Stomach (tissue), 9 donors: ENCODE measurements around the gene NDUFV1. TPM values are rescaled to one million over a fixed set of nuclear protein-coding genes. Genes with fewer than 3 reads are reported as not detected.

Source experiments
- DNase-seq, 2 donors: peaks; one replicate each; pipeline versions ENCODE4 v3.0.0 to v3.0.0-alpha.2; 2013 to 2019
- H3K27ac ChIP-seq, 5 donors: fragments of 200-600 bp in 4 of 5; sonication (generic) in 4 of 5; one replicate each; pipeline ENCODE4 v1.5.1; 2013 to 2019; ENCODE audit warnings: mild to moderate bottlenecking in 1 of 5, moderate library complexity in 1 of 5
- H3K27me3 ChIP-seq, 3 donors: fragments of 200-600 bp; sonication (generic); one replicate each; pipeline ENCODE4 v1.5.1; 2017 to 2019; ENCODE audit warnings: mixed run types in 1 of 3
- H3K36me3 ChIP-seq, 4 donors: fragments of 200-600 bp; sonication (generic); 1 replicate in 3 of 4; 2 replicates in 1 of 4; pipeline ENCODE4 v1.5.1; 2016 to 2019
- H3K4me1 ChIP-seq, 4 donors: fragments of 200-600 bp; sonication (generic); one replicate each; pipeline ENCODE4 v1.5.1; 2016 to 2019
- H3K4me3 ChIP-seq, 4 donors: fragments of 200-600 bp; sonication (generic) in 3 of 4; one replicate each; pipeline ENCODE4 v1.5.1; 2016 to 2019; ENCODE audit warnings: mild to moderate bottlenecking in 1 of 4
- H3K9me3 ChIP-seq, 4 donors: fragments of 200-600 bp; sonication (generic); one replicate each; pipeline ENCODE4 v1.5.1; 2016 to 2019
- EP300 ChIP-seq: sonication (generic); formaldehyde crosslinking; IDR thresholded peaks from one replicate; pipeline ENCODE4 v1.6.1; 2017; ENCODE audit warnings: antibody characterized with exemption
- POLR2A ChIP-seq, 4 donors: fragments of 450-650 bp; IDR thresholded peaks; one replicate each; pipeline ENCODE4 v1.6.1; 2016; ENCODE audit warnings: antibody characterized with exemption in 4 of 4, control low read depth in 2 of 4, mild to moderate bottlenecking in 1 of 4, moderate library complexity in 1 of 4
- POLR2AphosphoS5 ChIP-seq, 3 donors: sonication (generic); formaldehyde crosslinking; IDR thresholded peaks; one replicate each; pipeline ENCODE4 v1.6.1; 2016; ENCODE audit warnings: antibody characterized with exemption in 3 of 3
- WGBS, 5 donors: extraction: QIAGEN DNeasy Blood & Tissue Kit in 3 of 5; methylation state at CpG; one replicate each; pipeline versions ENCODE4 v1.1.5 to v1.1.7; 2013 to 2018; 5-methylcytosine and 5-hydroxymethylcytosine counted together
- intact Hi-C: fragments of 100-400 bp; cut with DNase I; formaldehyde crosslinking; loops from one replicate; pipeline ENCODE4 v1.15.1; 2023; ENCODE audit warnings: low total_unique reads
- polyA plus RNA-seq, 3 donors: library from polyadenylated mRNA; stranded (reverse); fragments of 200-250 nt; gene quantifications; one replicate each; pipeline ENCODE4 v1.2.3, GENCODE V29; 2013
- total RNA-seq, 5 donors: library from RNA; depleted of rRNA; stranded (reverse); fragments of >200 nt; gene quantifications; one replicate each; pipeline versions ENCODE4 v1.1.0 to v1.2.3, GENCODE V29; 2014 to 2016
- TF ChIP-seq, protein P1 (sequence below), 7 experiments: fragments of 450-650 bp in 4 of 7; fragments of 200-600 bp in 3 of 7; sonication (generic) in 3 of 7; IDR thresholded peaks; one replicate each; pipeline ENCODE4 v1.5.1; 2016 to 2019; ENCODE audit warnings: antibody characterized with exemption in 7 of 7, control low read depth in 2 of 7, mild to moderate bottlenecking in 1 of 7
- donor health status: healthy with polysubstance abuse.
- donor health status: Bipolar disorder and iron deficiency.
- donor health status: healthy.

The NDUFV1 gene
- total and polyA plus RNA-seq, 8 donors, result 148 to 806 (median 200) TPM

DNA sequence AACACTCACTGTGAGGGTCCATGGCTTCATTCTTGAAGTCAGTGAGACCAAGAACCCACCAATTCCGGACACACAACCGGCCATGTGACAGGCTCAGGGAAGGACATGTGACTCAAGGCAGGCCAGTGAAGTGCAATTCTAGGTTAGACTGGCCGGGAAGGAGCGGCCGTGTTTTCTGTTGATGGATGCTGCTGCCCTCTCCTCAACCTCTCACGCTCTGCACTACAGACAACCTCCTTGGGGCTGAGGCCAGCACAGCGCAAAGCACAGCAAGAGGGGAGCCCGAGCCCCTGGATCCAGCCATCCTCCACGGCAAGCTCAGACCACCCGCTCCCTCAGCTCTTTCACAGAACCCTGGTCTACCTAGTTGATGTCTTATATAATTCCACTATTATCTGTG is 20.2 kb downstream of the NDUFV1 start:
- H3K36me3 ChIP-seq, result no peaks in the 10 kb centered on the region
- intact Hi-C loops, result no loop called here
- no peak overlapping the region for H3K27ac ChIP-seq
- H3K4me1 ChIP-seq, result peaks cover 15 to 30% (median 27%) of the 10 kb centered on the region in 4 donors
- TF ChIP-seq POLR2A (IDR thresholded peaks at IDR 0.05) (no peak), POLR2AphosphoS5 (IDR thresholded peaks at IDR 0.05) (no peak), EP300 (no peak)
- TF ChIP-seq, protein P1, sequence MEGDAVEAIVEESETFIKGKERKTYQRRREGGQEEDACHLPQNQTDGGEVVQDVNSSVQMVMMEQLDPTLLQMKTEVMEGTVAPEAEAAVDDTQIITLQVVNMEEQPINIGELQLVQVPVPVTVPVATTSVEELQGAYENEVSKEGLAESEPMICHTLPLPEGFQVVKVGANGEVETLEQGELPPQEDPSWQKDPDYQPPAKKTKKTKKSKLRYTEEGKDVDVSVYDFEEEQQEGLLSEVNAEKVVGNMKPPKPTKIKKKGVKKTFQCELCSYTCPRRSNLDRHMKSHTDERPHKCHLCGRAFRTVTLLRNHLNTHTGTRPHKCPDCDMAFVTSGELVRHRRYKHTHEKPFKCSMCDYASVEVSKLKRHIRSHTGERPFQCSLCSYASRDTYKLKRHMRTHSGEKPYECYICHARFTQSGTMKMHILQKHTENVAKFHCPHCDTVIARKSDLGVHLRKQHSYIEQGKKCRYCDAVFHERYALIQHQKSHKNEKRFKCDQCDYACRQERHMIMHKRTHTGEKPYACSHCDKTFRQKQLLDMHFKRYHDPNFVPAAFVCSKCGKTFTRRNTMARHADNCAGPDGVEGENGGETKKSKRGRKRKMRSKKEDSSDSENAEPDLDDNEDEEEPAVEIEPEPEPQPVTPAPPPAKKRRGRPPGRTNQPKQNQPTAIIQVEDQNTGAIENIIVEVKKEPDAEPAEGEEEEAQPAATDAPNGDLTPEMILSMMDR (IDR thresholded peaks at IDR 0.05), result no peak
- 92 to 96% (median 94%) methylated on average over 9 to 10 of the region's 10 CpGs for WGBS, 5 donors
- DNase-seq, result no peak
- no peaks in the 10 kb centered on the region for H3K27me3 ChIP-seq
- H3K4me3 ChIP-seq, result no peak overlapping the region
- H3K9me3 ChIP-seq, result no peaks in the 10 kb centered on the region

DNA sequence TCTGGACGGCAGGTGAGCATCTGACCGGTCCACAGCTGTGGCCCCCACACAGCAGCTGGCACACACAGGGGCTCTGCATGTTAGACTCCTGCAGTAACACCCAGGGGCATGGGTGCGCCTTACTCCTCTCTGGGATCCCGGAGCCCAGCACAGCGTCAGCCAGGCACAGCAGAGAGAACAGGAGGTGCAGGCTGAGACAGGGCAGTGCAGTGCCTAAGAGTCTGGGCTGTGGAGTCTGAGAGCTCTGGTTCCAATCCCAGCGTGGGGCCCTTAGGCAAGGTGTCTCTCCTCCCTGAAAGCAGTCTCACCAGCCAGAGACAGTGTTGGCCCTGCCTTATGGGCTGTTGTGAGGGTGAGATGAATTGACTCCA is 20.7 kb downstream of the NDUFV1 start:
- Histone ChIP-seq H3K27me3 (no peaks in the 10 kb centered on the region), H3K36me3 (no peaks in the 10 kb centered on the region), H3K4me1 (peaks cover 15 to 34% (median 31%) of the 10 kb centered on the region in 4 donors), H3K27ac (no peak overlapping the region), H3K9me3 (no peaks in the 10 kb centered on the region), H3K4me3 (no peak overlapping the region)
- WGBS, 5 donors, result 89 to 98% (median 95%) methylated on average over 4 to 6 of the region's 6 CpGs
- no peak for TF ChIP-seq EP300
- TF ChIP-seq POLR2A (IDR thresholded peaks at IDR 0.05), result no peak
- TF ChIP-seq POLR2AphosphoS5 (IDR thresholded peaks at IDR 0.05), result no peak
- TF ChIP-seq, protein P1 (IDR thresholded peaks at IDR 0.05), result no peak
- DNase-seq, result no peak
- intact Hi-C loops, result no loop called here

DNA sequence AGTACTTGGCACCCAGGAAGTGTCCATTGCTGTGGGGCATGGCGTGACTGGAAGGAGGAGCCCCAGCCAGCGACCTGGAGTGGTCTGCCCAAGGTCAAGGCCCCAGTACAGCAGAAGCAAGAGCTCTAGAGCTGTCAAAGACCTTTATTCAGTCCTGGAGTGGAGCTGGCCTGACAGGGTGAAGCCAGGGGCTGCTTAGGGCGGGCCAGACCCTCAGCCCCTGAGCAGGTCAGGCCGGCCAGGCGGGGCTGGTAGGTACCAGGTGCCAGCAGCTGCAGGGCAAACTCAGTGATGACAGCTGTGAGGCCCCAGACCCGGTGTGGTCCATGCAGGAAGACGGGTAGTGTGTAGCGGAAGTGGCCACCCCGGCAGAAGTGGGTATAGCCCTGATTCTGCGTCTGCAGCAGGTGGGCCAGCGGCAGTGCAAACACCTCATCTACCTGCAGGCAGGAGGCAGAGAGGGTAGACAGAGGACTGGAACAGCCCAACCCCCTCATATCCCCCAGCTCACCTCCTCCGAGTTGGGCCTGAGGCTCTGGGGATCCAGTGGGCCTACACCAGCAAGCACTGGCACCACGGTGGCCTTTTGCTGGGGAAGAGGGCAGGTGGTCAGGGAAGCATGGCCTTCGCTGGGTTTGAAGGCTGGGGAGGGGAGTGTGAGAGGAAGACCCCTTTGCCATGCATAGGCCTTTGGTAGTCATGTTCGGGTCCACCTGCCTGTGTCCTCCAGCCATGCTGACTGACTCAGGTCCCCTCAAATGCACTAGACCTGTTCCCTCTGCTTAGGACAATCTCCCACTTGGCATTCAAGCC is 21.3 kb downstream of the NDUFV1 start:
- Histone ChIP-seq H3K4me3 (no peak overlapping the region), H3K36me3 (no peaks in the 10 kb centered on the region), H3K4me1 (peaks cover 15 to 40% (median 36%) of the 10 kb centered on the region in 4 donors), H3K27me3 (no peaks in the 10 kb centered on the region), H3K27ac (no peak overlapping the region), H3K9me3 (no peaks in the 10 kb centered on the region)
- intact Hi-C loops, result no loop called here
- TF ChIP-seq POLR2AphosphoS5 (IDR thresholded peaks at IDR 0.05), result no peak
- DNase-seq, result peak in 1 of 2 donors; percentile 10
- whole genome bisulfite sequencing, 5 donors, result 85 to 93% (median 91%) methylated on average over 6 to 15 of the region's 15 CpGs

DNA sequence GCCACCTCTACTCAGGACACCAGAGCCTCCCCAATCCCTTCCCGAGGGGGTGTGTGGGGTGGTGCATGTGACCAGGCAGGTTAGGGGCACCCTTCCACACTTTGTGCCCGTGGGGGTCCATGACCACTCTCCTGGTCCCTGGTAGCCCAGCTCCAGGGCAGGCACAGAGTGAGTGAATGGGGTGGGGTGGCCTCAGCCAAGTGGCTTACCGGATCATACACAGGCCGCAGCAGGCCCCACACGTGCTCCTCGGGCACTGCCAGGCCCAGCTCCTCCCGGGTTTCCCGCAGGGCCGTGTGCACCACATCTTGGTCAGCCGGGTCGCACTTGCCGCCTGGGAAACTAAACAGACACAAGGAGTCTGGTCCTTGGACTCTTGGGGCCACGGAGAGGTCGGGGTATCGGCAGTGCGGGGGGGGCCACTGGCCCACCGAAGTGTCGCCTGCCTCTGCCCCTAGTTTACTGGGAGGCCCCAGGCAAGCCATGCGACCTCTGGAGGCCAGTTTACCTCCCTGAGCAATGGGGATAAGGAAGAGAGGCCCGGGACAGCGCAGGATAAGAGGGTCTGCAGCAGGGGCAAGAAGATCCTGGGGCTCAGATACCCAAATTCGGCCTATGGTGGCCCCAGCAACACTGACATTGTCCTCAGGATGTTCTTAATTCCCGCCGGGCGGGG is 22.1 kb downstream of the NDUFV1 start:
- 42 to 53% (median 50%) methylated on average over 17 to 25 of the region's 25 CpGs for WGBS, 5 donors

More for the DNA sequence above, 22.1 kb downstream of the NDUFV1 start:
- peak overlapping the region; percentile 93 to 98 (median 96) for H3K27ac ChIP-seq
- peaks cover 15 to 43% (median 42%) of the 10 kb centered on the region in 4 donors for H3K4me1 ChIP-seq
- no peaks in the 10 kb centered on the region for H3K36me3 ChIP-seq
- H3K4me3 ChIP-seq, result peak overlapping the region; percentile 58 to 72 (median 66)
- no peaks in the 10 kb centered on the region for H3K9me3 ChIP-seq
- intact Hi-C loops, result no loop called here
- TF ChIP-seq, protein P1 (IDR thresholded peaks at IDR 0.05), result peak in 1 of 7 experiments; percentile 88
- TF ChIP-seq POLR2A (IDR thresholded peaks at IDR 0.05), result no peak
- no peaks in the 10 kb centered on the region for H3K27me3 ChIP-seq
- DNase-seq, result peak in 1 of 2 donors; percentile 30
